Ascending aorta (tissue), 2 donors: ENCODE results near the gene P3H3. TPM values are rescaled to one million over a fixed set of nuclear protein-coding genes. Genes with fewer than 3 reads are reported as not detected.
A peak's percentile ranks its signal among the peaks of the same experiment; 100 is the strongest.
"Not testable (repeated sequence)": the region's sequence is repeated elsewhere in the genome, so short reads cannot be mapped to it uniquely, and the experiment has no call there.

Source experiments
- DNase-seq, 2 donors: peaks; one replicate each; pipeline ENCODE4 v3.0.0-alpha.2; 2019; ENCODE audit warnings: low spot score in 2 of 2
- H3K27ac ChIP-seq, 2 donors: fragments of 200-600 bp; sonication (generic); one replicate each; pipeline ENCODE4 v1.5.1; 2016 to 2017; ENCODE audit warnings: mild to moderate bottlenecking in 1 of 2
- H3K27me3 ChIP-seq: fragments of 200-600 bp; sonication (generic); one replicate; pipeline ENCODE4 v1.5.1; 2017
- H3K36me3 ChIP-seq, 2 donors: fragments of 200-600 bp; sonication (generic); one replicate each; pipeline ENCODE4 v1.5.1; 2016
- H3K4me1 ChIP-seq, 2 donors: fragments of 200-600 bp; sonication (generic); one replicate each; pipeline ENCODE4 v1.5.1; 2016 to 2017; ENCODE audit warnings: mild to moderate bottlenecking in 1 of 2
- H3K4me3 ChIP-seq, 2 donors: fragments of 200-600 bp; sonication (generic); one replicate each; pipeline ENCODE4 v1.5.1; 2016 to 2017; ENCODE audit warnings: mild to moderate bottlenecking in 1 of 2
- H3K9me3 ChIP-seq, 2 donors: fragments of 200-600 bp; sonication (generic); one replicate each; pipeline ENCODE4 v1.5.1; 2016
- intact Hi-C: fragments of 100-400 bp; cut with DNase I; formaldehyde crosslinking; loops from one replicate; pipeline ENCODE4 v1.15.1; 2023
- total RNA-seq: library from RNA; depleted of rRNA; stranded (reverse); fragments of >200 nt; gene quantifications from one replicate; pipeline ENCODE4 v1.1.0, GENCODE V29; 2016
- TF ChIP-seq, protein P1 (sequence below), 3 experiments: fragments of 200-600 bp in 2 of 3; fragments of 450-650 bp in 1 of 3; sonication (generic) in 2 of 3; IDR thresholded peaks; one replicate each; pipeline ENCODE4 v1.5.1; 2016 to 2019; ENCODE audit warnings: antibody characterized with exemption in 3 of 3, mild to moderate bottlenecking in 1 of 3, moderate library complexity in 1 of 3

P3H3 gene
- total RNA-seq, 1 donor from 2014 or later: 62.2 TPM

DNA sequence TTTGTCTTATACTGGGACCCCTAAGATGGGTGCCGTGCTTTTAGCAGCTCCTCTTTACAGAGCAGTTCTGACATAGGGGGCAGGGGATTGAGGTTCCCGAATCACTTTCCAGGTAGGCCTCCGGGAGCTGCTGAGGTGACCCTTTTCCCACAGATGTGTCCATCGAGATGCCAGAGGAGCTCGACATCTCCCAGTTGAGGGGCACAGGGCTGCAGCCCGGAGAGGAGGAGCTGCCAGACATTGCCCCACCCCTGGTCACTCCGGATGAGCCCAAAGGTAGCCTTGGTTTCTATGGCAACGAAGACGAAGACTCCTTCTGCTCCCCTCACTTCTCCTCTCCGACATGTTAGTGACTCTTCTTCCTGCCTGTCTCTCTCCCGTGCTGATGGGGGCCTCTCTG, 34.8 kb downstream of the P3H3 start:
- no peak for DNase-seq
- Histone ChIP-seq H3K9me3 (no peaks in the 10 kb centered on the region), H3K27ac (no peak overlapping the region), H3K27me3 (no peaks in the 10 kb centered on the region), H3K4me3 (no peak overlapping the region), H3K36me3 (peaks cover 69 to 77% of the 10 kb centered on the region in 2 donors), H3K4me1 (peaks cover 0 to 10% of the 10 kb centered on the region in 2 donors)
- TF ChIP-seq, protein P1, sequence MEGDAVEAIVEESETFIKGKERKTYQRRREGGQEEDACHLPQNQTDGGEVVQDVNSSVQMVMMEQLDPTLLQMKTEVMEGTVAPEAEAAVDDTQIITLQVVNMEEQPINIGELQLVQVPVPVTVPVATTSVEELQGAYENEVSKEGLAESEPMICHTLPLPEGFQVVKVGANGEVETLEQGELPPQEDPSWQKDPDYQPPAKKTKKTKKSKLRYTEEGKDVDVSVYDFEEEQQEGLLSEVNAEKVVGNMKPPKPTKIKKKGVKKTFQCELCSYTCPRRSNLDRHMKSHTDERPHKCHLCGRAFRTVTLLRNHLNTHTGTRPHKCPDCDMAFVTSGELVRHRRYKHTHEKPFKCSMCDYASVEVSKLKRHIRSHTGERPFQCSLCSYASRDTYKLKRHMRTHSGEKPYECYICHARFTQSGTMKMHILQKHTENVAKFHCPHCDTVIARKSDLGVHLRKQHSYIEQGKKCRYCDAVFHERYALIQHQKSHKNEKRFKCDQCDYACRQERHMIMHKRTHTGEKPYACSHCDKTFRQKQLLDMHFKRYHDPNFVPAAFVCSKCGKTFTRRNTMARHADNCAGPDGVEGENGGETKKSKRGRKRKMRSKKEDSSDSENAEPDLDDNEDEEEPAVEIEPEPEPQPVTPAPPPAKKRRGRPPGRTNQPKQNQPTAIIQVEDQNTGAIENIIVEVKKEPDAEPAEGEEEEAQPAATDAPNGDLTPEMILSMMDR (IDR thresholded peaks at IDR 0.05): no peak
- intact Hi-C loops: no loop called here

DNA sequence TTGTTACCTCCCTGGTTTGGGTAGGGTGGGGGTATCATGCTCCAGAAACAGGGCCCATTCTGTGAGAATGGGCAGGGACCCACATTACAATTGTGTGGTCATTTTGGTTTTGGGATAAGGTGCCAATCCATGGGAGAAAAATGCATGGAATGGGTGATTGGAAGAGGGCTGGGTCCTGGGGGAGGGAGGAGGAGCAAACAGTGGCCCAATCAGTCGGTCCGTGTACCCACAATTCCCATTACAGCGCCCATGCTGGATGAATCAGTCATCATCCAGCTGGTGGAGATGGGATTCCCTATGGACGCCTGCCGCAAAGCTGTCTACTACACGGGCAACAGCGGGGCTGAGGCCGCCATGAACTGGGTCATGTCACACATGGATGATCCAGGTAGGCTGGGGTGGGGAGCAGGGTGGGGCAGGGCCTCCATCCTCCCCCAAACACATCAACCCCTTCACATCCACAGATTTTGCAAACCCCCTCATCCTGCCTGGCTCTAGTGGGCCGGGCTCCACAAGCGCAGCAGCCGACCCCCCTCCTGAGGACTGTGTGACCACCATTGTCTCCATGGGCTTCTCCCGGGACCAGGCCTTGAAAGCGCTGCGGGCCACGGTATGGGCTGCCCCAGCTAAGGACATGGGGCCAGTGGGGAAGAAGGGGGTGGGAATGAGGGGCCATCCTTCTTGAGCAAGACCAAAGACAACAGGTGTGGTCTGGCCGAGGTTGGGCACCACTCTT, 35.5 kb downstream of the P3H3 start:
- no peaks in the 10 kb centered on the region for H3K27me3 ChIP-seq
- TF ChIP-seq, protein P1 (IDR thresholded peaks at IDR 0.05): no peak
- H3K27ac ChIP-seq: no peak overlapping the region
- no peak for DNase-seq
- H3K4me3 ChIP-seq: no peak overlapping the region
- H3K36me3 ChIP-seq: peaks cover 61 to 69% of the 10 kb centered on the region in 2 donors
- intact Hi-C loops: no loop called here
- H3K9me3 ChIP-seq: no peaks in the 10 kb centered on the region
- H3K4me1 ChIP-seq: peaks cover 4 to 16% of the 10 kb centered on the region in 2 donors

DNA sequence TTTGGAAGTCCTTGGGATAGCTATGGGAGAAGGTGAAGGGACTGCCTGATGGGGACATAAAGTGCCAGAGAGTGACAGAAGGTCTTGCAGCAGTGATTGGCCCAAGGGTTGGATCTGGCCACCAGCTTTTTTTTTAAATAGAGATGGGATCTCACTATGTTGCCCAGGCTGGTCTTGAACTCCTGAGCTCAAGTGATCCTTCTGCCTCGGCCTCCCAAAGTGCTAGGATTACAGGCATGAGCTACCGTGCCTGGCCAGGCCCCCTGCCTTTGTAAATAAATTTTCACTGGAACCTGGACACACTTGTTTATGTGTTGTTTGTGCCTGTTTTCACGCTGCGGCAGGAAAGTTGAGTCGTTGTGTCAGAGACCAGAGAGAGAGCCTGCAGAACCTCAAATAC, 37.1 kb downstream of the P3H3 start:
- H3K27me3 ChIP-seq, H3K27ac ChIP-seq, H3K9me3 ChIP-seq, H3K4me3 ChIP-seq, intact Hi-C loops, DNase-seq: not testable (repeated sequence)
- Histone ChIP-seq H3K4me1 (peaks cover 7 to 27% of the 10 kb centered on the region in 2 donors), H3K36me3 (peaks cover 54 to 61% of the 10 kb centered on the region in 2 donors)

DNA sequence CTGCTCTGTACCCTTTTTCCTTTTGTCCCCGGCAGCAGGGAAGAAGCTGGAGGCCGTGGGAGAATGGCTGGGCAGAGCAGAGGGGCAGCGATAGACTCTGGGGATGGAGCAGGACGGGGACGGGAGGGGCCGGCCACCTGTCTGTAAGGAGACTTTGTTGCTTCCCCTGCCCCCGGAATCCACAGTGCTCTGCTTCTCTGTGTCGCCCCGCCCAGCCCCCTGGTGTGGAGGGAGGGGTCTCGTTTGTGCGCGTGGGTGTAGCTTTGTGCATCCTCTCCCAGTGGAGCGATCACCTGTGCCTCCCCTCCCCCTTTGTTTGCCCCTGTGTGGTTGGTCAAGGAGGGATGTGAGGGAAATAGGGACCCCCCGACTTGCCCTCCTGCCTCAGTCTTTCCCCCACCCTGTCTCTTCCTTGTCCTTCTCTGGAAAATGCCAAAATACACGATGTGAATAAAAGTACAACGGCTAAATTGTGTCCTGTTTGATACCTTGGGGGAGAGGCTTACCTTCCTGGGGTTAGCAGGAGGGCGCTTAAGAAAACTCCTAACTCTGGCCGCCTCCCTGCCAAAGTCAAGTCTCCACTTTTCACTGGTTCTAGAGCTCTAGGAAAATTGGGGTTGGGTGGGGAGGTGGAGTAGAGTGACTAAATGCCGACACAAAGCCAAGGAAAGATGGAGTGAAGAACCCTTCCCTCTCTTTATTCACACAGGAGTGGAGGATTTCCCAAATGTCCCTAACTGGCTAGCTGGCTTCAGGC, 38.1 kb downstream of the P3H3 start:
- DNase-seq: no peak
- intact Hi-C loops: loop anchor here (2.0 kb wide), 1 partner anchor 14 kb away; the partner anchor contains the start of gene USP5
- TF ChIP-seq, protein P1 (IDR thresholded peaks at IDR 0.05): no peak
- Histone ChIP-seq H3K4me3 (peak overlapping the region; percentile 91 to 94), H3K27me3 (no peaks in the 10 kb centered on the region), H3K36me3 (peaks cover 54 to 61% of the 10 kb centered on the region in 2 donors), H3K27ac (peak overlapping the region; percentile 99), H3K4me1 (peaks cover 7 to 32% of the 10 kb centered on the region in 2 donors), H3K9me3 (no peaks in the 10 kb centered on the region)

DNA sequence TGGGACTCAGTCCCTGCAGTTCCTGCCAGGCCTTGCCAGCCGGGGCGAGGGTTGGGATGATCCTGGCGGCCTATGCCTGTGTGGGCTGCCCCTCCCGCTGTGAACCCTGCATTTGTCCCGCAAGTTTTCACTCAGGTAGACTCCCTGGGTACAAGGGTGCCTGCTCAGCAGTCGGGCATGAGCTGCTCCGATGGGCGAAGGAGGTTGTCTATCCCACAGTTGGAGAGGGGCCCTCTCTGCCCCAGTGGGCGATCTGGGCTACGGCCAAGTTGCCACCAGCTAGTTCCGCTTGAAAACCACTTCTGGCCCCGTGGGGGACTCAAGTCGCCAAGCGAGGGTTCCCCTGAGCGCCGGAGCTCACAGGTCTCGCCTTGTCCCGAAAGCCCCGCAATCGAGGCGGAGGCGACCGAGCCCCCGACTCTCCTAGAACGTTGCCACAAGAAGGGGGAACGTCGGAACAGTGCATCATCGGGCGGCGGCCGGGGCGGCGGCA, 38.8 kb downstream of the P3H3 start:
- Histone ChIP-seq H3K4me1 (peaks cover 12 to 38% of the 10 kb centered on the region in 2 donors), H3K27me3 (no peaks in the 10 kb centered on the region), H3K27ac (peak overlapping the region; percentile 99), H3K4me3 (peak overlapping the region; percentile 91 to 94), H3K9me3 (no peaks in the 10 kb centered on the region), H3K36me3 (peaks cover 49 to 54% of the 10 kb centered on the region in 2 donors)
- TF ChIP-seq, protein P1 (IDR thresholded peaks at IDR 0.05): no peak
- peak in 1 of 2 donors; percentile 91 for DNase-seq
- intact Hi-C loops: loop anchor here (1.0 to 2.0 kb wide), 3 partner anchors 14 to 76 kb away; partner anchors contain the start of genes LRRC23, RNU7-1 and USP5
